ENCODE measurements around the gene CYB5R4. TPM values are rescaled to one million over a fixed set of nuclear protein-coding genes. Genes with fewer than 3 reads are reported as not detected.

CYB5R4 gene
- total RNA-seq, 2 donors from 2014 or later, result 4.0 to 9.6 TPM

DNA sequence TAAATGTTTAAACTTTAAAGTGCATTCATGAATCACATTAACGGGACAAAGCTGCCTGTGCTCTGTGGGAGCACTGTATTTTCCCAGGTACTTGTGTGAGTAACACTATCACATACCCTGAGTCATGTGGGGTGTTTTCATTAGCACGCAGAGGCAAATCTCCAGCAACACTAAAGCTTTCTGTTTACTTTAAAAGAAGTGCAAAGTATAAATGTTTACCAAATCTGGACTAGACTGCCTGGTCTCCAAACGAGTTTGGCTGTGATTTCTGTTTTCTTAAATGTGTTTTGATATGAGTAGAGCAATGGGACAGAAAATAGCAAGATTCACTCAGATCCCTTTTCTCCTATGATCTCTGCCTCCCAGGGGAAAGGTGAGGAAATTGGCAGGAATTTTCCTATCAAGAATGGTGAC lies 35.1 kb upstream of the CYB5R4 start:
- Histone ChIP-seq H3K4me1 (no peaks in the 10 kb centered on the region), H3K4me3 (no peak overlapping the region), H3K36me3 (replicated peaks in 1 of 2; ENCODE audit: insufficient read depth in 1 of 2, low read depth in 2 of 2) (no peaks in the 10 kb centered on the region), H3K9me3 (no peaks in the 10 kb centered on the region), H3K27ac (no peak overlapping the region), H3K27me3 (no peaks in the 10 kb centered on the region)
- 8 to 9% methylated on average over 3 of the region's 3 CpGs for WGBS, 2 donors
- peak in 1 of 4 donors; percentile 6 for DNase-seq
- intact Hi-C loops (cut with DNase I), result no loop called here
- TF ChIP-seq POLR2A (IDR thresholded peaks at IDR 0.05), result no peak
- no peak for ATAC-seq

DNA sequence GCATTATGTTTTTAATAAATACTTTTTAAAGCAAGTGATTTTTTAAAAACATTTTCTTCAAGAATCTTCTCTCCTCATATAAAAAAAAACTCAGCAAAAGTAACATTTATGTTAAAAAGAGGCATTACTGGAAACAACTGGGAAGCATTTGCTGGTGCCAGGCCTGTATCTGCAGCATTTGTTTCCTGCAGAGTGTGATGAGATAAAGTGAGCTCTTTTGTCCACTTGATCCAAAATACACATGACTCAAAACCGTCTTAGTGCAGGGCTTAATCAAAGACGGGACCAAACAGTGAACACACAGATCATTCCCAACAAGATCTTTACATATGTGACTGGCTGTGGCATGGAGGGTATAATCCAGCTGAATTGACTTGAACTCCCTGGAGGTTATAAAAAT lies 34.7 kb upstream of the CYB5R4 start:
- H3K4me3 ChIP-seq, result no peak overlapping the region
- TF ChIP-seq, protein P1, sequence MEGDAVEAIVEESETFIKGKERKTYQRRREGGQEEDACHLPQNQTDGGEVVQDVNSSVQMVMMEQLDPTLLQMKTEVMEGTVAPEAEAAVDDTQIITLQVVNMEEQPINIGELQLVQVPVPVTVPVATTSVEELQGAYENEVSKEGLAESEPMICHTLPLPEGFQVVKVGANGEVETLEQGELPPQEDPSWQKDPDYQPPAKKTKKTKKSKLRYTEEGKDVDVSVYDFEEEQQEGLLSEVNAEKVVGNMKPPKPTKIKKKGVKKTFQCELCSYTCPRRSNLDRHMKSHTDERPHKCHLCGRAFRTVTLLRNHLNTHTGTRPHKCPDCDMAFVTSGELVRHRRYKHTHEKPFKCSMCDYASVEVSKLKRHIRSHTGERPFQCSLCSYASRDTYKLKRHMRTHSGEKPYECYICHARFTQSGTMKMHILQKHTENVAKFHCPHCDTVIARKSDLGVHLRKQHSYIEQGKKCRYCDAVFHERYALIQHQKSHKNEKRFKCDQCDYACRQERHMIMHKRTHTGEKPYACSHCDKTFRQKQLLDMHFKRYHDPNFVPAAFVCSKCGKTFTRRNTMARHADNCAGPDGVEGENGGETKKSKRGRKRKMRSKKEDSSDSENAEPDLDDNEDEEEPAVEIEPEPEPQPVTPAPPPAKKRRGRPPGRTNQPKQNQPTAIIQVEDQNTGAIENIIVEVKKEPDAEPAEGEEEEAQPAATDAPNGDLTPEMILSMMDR (IDR thresholded peaks at IDR 0.05), result no peak
- no peak for TF ChIP-seq POLR2A (IDR thresholded peaks at IDR 0.05)
- ATAC-seq (no peak), DNase-seq (no peak)
- H3K27ac ChIP-seq, result no peak overlapping the region
- no peaks in the 10 kb centered on the region for H3K36me3 ChIP-seq (replicated peaks in 1 of 2; ENCODE audit: insufficient read depth in 1 of 2, low read depth in 2 of 2)
- WGBS, 2 donors, result 0 to 11% methylated on average over 2 of the region's 2 CpGs
- H3K27me3 ChIP-seq, result no peaks in the 10 kb centered on the region
- intact Hi-C loops (cut with DNase I), result no loop called here
- no peaks in the 10 kb centered on the region for H3K9me3 ChIP-seq
- no peaks in the 10 kb centered on the region for H3K4me1 ChIP-seq

DNA sequence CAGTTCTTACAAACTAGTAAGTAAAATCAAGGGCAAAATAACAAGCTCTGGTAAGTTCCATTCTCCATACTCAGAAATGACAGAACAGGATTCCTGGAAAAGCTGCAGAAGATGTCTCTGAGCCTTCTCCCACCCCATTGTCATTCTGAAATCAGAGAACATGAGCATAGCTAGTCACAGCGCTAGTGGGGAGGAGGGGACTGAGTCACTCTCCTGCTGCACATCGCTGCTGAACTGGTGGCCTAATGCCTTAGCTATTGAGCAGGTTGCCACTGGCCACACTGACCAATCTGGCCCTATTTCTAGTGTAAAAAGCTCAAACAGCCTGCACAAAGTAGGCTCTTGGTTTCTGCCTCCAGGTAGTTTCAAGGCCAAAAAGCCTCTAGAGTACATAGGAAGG lies 32.4 kb upstream of the CYB5R4 start:
- ATAC-seq, result no peak
- intact Hi-C loops (cut with DNase I), result no loop called here
- no peaks in the 10 kb centered on the region for H3K4me1 ChIP-seq
- H3K27me3 ChIP-seq, result no peaks in the 10 kb centered on the region
- DNase-seq, result no peak
- H3K36me3 ChIP-seq (replicated peaks in 1 of 2; ENCODE audit: insufficient read depth in 1 of 2, low read depth in 2 of 2), result no peaks in the 10 kb centered on the region
- no peak overlapping the region for H3K27ac ChIP-seq
- TF ChIP-seq POLR2A (IDR thresholded peaks at IDR 0.05), result no peak
- TF ChIP-seq, protein P1 (IDR thresholded peaks at IDR 0.05), result no peak
- no peak overlapping the region for H3K4me3 ChIP-seq
- 48 to 71% methylated on average over 2 of the region's 2 CpGs for WGBS, 2 donors
- H3K9me3 ChIP-seq, result no peaks in the 10 kb centered on the region

DNA sequence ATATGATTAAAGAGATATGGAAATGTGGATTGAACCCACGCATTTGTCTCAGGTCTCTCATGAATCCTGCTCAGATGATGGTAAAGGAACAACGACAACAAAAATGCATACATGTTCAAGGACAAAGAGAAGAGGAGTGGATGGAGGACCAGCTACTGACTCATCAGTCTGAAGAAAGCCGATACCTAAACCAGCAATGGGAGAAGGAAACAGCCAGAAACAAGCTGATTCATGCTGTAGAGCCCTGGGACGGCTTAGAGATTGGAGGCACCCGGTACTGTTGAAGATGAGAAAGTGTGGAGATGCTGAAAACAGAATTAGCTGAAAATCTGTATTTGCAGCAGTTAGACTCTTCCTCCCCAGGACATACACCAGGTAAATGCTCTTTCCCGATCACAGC lies 20.8 kb upstream of the CYB5R4 start:
- H3K27ac ChIP-seq, result no peak overlapping the region
- WGBS, 2 donors, result 66% methylated on average over 6 of the region's 6 CpGs
- DNase-seq, result no peak
- no peaks in the 10 kb centered on the region for H3K9me3 ChIP-seq
- H3K27me3 ChIP-seq, result no peaks in the 10 kb centered on the region
- H3K4me3 ChIP-seq, result no peak overlapping the region
- H3K4me1 ChIP-seq, result no peaks in the 10 kb centered on the region
- intact Hi-C loops (cut with DNase I), result no loop called here
- ATAC-seq, result no peak
- TF ChIP-seq POLR2A (IDR thresholded peaks at IDR 0.05), result no peak
- TF ChIP-seq, protein P1 (IDR thresholded peaks at IDR 0.05), result no peak
- no peaks in the 10 kb centered on the region for H3K36me3 ChIP-seq (replicated peaks in 1 of 2; ENCODE audit: insufficient read depth in 1 of 2, low read depth in 2 of 2)

DNA sequence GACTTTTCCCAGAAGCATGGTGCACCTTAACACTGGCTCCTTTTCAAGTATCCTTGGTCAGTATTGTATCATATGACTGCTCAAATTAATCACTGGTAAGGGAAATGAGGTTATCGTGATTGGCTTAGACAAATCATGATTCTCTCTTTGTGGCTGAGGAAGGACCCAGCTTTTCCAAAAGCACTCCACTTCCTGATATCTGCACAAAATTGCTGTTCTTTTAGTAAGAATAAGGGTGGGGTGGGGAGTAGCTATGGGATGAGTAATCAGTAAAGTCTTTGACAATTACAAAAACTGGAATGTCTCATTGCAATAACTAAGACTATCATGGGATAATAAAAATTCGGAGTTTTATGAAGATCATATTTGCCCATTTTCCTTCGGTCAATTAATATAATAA lies 15.3 kb upstream of the CYB5R4 start:
- 71 to 80% methylated on average over 3 of the region's 3 CpGs for WGBS, 2 donors
- TF ChIP-seq POLR2A (IDR thresholded peaks at IDR 0.05), result no peak
- TF ChIP-seq, protein P1 (IDR thresholded peaks at IDR 0.05), result no peak
- intact Hi-C loops (cut with DNase I), result no loop called here
- H3K36me3 ChIP-seq (replicated peaks in 1 of 2; ENCODE audit: insufficient read depth in 1 of 2, low read depth in 2 of 2), result no peaks in the 10 kb centered on the region
- no peak overlapping the region for H3K4me3 ChIP-seq
- H3K4me1 ChIP-seq, result no peaks in the 10 kb centered on the region
- DNase-seq, result no peak
- no peaks in the 10 kb centered on the region for H3K27me3 ChIP-seq
- no peak for ATAC-seq
- H3K9me3 ChIP-seq, result no peaks in the 10 kb centered on the region
- H3K27ac ChIP-seq, result no peak overlapping the region
